Psoas muscle (tissue), 8 donors: ENCODE data around the gene GRIP2. TPM values are rescaled to one million over a fixed set of nuclear protein-coding genes. Genes with fewer than 3 reads are reported as not detected.

Experiments
- ATAC-seq, 4 donors: fragments of 200-7000 bp; cut with Tn5 transposase; one replicate each; pipeline ENCODE4 v1.9.1; 2020; ENCODE audit warnings: moderate library complexity in 3 of 4, mild to moderate bottlenecking in 2 of 4
- DNase-seq, 2 donors: peaks; one replicate each; pipeline ENCODE4 v3.0.0-alpha.2; 2020
- H3K27ac ChIP-seq: fragments of 200-600 bp; one replicate; pipeline ENCODE4 v1.8.0; 2022
- H3K27me3 ChIP-seq, 3 donors: fragments of 200-600 bp in 1 of 3; one replicate each; pipeline versions ENCODE4 v1.6.1 to v1.8.0; 2013 to 2022; ENCODE audit warnings: low read length in 2 of 3, mild to moderate bottlenecking in 2 of 3, moderate library complexity in 1 of 3; ENCODE audit not compliant: insufficient read depth in 3 of 3
- H3K36me3 ChIP-seq, 2 donors: fragments of 200-600 bp in 1 of 2; one replicate each; pipeline versions ENCODE4 v1.6.1 to v1.8.0; 2013 to 2022; ENCODE audit warnings: low read depth in 1 of 2, mild to moderate bottlenecking in 1 of 2, moderate library complexity in 1 of 2; ENCODE audit not compliant: insufficient read depth in 1 of 2
- H3K4me1 ChIP-seq: fragments of 200-600 bp; one replicate; pipeline ENCODE4 v1.8.0; 2022
- H3K4me3 ChIP-seq: fragments of 200-600 bp; one replicate; pipeline ENCODE4 v1.8.0; 2022; ENCODE audit warnings: mild to moderate bottlenecking
- H3K9me3 ChIP-seq: fragments of 200-600 bp; one replicate; pipeline ENCODE4 v1.8.0; 2022
- WGBS, 3 donors: extraction: QIAGEN DNeasy Blood & Tissue Kit; methylation state at CpG; one replicate each; pipeline versions ENCODE4 v1.1.6 to v1.1.7; 2013; 5-methylcytosine and 5-hydroxymethylcytosine counted together
- intact Hi-C, 2 donors: fragments of 100-400 bp; cut with DNase I; formaldehyde crosslinking; loops; one replicate each; pipeline versions ENCODE4 v1.11.0 to v1.14.2; 2022
- polyA plus RNA-seq, 3 donors: library from polyadenylated mRNA; stranded (reverse); fragments of 200-250 nt; gene quantifications; one replicate each; pipeline ENCODE4 v1.2.3, GENCODE V29; 2013
- total RNA-seq, 4 donors: library from RNA; stranded (reverse); fragmentation: NEBNext Ultra II Directional in 2 of 4; extraction: Animal tissue kit (Norgen Biotek cat#: 25700) in 2 of 4; gene quantifications; one replicate each; pipeline versions ENCODE4 v1.2.1 to v1.2.4, GENCODE V29; 2021 to 2023
- TF ChIP-seq, protein P1 (sequence below): fragments of 200-600 bp; IDR thresholded peaks from one replicate; pipeline ENCODE4 v1.8.0; 2022; ENCODE audit warnings: antibody characterized with exemption
- donor health status: healthy with polysubstance abuse.
- donor health status: DM: no; HTN: no; CAD: no; lungs with moderate emphysema.
- donor health status: Bipolar disorder and iron deficiency.
- donor health status: healthy.
- donor health status: DM: yes; HTN: yes; CAD: no.
- donor health status: DM: no; HTN: no; CAD: no.
- donor health status: DM: no; HTN: no; CAD: no.
- donor health status: DM: yes; HTN: yes; CAD: no.

The GRIP2 gene
- total and polyA plus RNA-seq, 7 donors = 2.2 to 37.4 (median 24.9) TPM

DNA sequence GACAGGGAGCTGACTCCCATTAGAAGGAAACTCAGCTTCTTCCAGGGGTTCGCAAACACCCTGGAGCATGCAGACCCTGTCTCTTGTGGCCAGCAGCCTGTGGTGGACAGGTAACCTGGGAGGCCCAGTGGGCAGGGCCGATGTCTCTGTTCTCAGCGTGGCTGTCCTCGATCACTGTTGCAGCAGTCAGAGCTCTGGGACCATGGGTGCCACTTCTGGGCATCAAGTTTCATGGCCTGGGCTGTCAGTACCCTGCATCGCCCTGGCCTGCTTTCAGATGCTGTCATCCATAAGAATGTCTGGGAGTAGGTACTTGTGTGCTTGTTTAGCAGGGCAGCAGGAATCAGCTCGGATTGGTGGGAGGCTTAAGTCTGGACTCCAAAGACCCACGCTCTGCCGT, 83.3 kb downstream of the GRIP2 start:
- intact Hi-C loops = loop anchor here in 1 of 2 donors (5.0 kb wide), 1 partner anchor 54 kb away; the partner anchor contains the start of gene SLC6A6
- ATAC-seq = no peak
- H3K36me3 ChIP-seq = peaks cover 0 to 59% of the 10 kb centered on the region in 2 donors
- TF ChIP-seq, protein P1, sequence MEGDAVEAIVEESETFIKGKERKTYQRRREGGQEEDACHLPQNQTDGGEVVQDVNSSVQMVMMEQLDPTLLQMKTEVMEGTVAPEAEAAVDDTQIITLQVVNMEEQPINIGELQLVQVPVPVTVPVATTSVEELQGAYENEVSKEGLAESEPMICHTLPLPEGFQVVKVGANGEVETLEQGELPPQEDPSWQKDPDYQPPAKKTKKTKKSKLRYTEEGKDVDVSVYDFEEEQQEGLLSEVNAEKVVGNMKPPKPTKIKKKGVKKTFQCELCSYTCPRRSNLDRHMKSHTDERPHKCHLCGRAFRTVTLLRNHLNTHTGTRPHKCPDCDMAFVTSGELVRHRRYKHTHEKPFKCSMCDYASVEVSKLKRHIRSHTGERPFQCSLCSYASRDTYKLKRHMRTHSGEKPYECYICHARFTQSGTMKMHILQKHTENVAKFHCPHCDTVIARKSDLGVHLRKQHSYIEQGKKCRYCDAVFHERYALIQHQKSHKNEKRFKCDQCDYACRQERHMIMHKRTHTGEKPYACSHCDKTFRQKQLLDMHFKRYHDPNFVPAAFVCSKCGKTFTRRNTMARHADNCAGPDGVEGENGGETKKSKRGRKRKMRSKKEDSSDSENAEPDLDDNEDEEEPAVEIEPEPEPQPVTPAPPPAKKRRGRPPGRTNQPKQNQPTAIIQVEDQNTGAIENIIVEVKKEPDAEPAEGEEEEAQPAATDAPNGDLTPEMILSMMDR = no peak
- peaks cover 63% of the 10 kb centered on the region for H3K4me1 ChIP-seq
- 75 to 93% (median 78%) methylated on average over 8 of the region's 8 CpGs for WGBS, 3 donors
- no peaks in the 10 kb centered on the region for H3K27me3 ChIP-seq
- DNase-seq = no peak
- no peak overlapping the region for H3K4me3 ChIP-seq
- H3K9me3 ChIP-seq = no peaks in the 10 kb centered on the region
- H3K27ac ChIP-seq = peak overlapping the region; percentile 36

DNA sequence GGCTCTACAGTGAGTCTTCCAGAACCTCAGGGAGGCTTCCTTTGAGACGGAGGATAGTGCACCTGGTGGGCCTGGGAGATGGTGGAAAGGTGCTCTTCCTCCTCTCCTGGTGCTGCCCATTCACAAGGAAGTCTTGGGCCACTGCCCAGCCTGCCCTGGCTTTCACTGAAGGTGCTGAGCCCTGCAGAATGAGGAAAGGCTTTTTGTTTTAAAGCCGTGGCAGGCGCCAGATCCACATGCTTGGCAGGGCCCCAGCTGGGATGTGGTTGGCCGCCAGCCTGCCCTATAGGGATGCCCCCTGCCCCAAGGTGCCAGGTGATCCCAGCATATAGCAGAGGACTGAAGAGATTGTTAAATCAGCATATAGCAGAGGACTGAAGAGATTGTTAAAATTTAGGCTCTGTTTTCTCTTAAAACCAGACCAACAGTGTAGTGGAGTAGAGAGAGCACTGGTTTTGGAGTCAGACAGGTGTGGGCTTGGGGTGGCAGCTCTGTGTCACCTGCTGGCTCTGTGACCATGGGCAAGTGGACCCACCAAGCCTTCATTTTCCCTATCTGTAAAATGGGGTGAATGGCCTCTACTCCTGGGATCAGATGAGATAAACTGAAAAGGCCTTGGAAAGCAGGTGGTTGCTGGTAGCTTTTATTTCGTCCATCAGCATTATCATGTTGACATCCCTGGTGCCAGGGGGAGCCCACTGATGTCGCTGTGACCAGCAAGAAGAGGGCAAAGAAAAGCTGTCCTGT, 84.4 kb downstream of the GRIP2 start:
- H3K27ac ChIP-seq = peak overlapping the region; percentile 28
- intact Hi-C loops = loop anchor here in 1 of 2 donors (5.0 kb wide), 1 partner anchor 53 kb away; the partner anchor contains the start of gene SLC6A6

DNA sequence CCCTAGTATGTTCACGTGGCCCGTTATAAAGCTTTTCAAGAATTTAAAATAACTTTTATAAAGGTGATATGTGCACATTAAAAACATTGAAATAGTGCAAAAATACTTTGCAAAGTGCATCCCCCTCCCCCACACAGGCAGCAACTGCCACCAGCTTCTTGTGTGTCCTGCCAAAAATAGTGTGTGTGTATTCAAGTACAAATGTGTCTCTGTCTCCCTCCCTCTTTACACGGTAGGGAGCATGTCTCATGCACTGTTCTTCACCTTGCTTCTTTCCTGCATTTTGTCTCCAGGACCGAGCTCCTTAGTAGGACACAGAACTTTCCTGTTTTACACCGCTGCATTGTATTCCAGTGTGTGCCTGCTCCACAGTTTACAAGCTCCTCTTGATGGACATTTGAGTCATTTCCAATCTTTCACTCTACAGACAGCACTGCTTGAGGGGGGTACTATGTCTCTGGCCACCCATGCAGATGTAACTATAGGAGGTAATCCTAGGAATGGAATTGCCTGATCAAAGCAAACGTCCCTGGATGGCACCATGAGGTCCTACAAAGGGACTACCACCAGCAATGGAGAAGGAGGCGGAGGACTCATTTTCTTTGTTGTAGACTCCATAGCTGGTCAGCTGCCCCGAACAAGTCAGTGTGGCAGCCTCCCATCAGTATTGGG, 85.4 kb downstream of the GRIP2 start:
- Histone ChIP-seq H3K4me1 (peaks cover 48% of the 10 kb centered on the region), H3K36me3 (peaks cover 0 to 61% of the 10 kb centered on the region in 2 donors), H3K27me3 (no peaks in the 10 kb centered on the region), H3K27ac (peak overlapping the region; percentile 91), H3K4me3 (no peak overlapping the region), H3K9me3 (no peaks in the 10 kb centered on the region)
- TF ChIP-seq, protein P1 = no peak
- DNase-seq (no peak), ATAC-seq (peak; percentile 15 to 57 (median 48))
- intact Hi-C loops = loop anchor here (5.0 kb wide), 1 partner anchor 52 kb away; the partner anchor contains the start of gene SLC6A6 (in 2 of the 2)
- WGBS, 3 donors = 50 to 63% (median 54%) methylated on average over 8 of the region's 8 CpGs

More for the DNA sequence above, 84.4 kb downstream of the GRIP2 start:
- DNase-seq = no peak
- no peak for ATAC-seq
- Histone ChIP-seq H3K4me1 (peaks cover 56% of the 10 kb centered on the region), H3K4me3 (no peak overlapping the region), H3K9me3 (no peaks in the 10 kb centered on the region), H3K27me3 (no peaks in the 10 kb centered on the region), H3K36me3 (peaks cover 0 to 59% of the 10 kb centered on the region in 2 donors)
- TF ChIP-seq, protein P1 = no peak
- WGBS, 3 donors = 65 to 73% (median 71%) methylated on average over 6 of the region's 6 CpGs

DNA sequence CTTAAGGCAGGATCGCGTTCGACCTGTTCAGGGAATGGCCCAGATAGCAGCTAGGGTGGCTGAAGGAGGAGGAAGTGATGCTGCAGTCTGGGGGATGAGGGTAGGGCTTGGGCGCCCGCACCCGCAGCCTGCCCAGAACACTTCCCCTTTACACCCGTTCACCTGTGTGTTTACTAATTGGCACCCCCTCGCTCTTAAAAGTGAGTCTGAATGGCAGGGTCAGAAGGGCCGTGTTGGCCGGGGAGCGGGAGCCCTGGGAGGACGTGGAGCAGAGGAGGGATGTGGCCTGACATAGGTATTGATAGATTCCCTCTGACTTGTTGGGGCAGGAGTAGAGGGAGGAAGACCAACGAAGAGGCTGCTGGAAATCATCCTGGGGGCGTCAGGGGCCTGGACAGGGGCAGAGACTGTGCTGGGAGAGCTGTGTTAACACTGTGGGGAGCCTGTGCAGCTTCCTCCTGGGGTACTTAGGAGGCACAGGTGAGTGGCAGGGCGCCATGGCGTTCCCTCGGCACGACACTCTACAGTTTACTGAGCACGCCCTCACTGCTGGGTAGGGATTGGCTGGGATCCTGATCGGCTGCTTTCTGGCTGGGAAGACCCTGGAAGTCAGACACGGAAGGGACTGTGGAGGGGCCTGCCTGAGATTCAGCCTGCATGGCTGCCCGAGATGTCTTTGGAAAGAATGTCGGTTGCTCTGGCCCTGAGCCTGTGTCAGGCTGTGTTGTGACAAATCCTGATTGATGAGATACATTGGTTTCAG, 86.1 kb downstream of the GRIP2 start:
- TF ChIP-seq, protein P1 = no peak
- peaks cover 0 to 59% of the 10 kb centered on the region in 2 donors for H3K36me3 ChIP-seq
- WGBS, 3 donors = 35 to 51% (median 42%) methylated on average over 20 to 23 of the region's 23 CpGs
- H3K4me1 ChIP-seq = peaks cover 45% of the 10 kb centered on the region
- intact Hi-C loops = loop anchor here in 1 of 2 donors (2.0 to 5.0 kb wide), 2 partner anchors 21 to 52 kb away; partner anchors contain the start of gene SLC6A6
- no peaks in the 10 kb centered on the region for H3K27me3 ChIP-seq
- no peak overlapping the region for H3K4me3 ChIP-seq
- peak overlapping the region; percentile 91 for H3K27ac ChIP-seq
- peak in 3 of 4 donors; percentile 12 to 21 (median 15) for ATAC-seq
- no peaks in the 10 kb centered on the region for H3K9me3 ChIP-seq
- DNase-seq = no peak
